IPS-20b (cell line): Measurements from ENCODE around the gene PEX10.

Experiments
- H3K27ac ChIP-seq: one replicate; pipeline ENCODE4 v1.5.1; 2013; ENCODE audit warnings: low read length
- H3K27me3 ChIP-seq: 2 replicates; pipeline ENCODE4 v1.6.1; 2013; ENCODE audit warnings: mild to moderate bottlenecking, low read length, inconsistent platforms; ENCODE audit not compliant: insufficient read depth
- H3K36me3 ChIP-seq: 2 replicates; pipeline ENCODE4 v1.6.1; 2013; ENCODE audit warnings: low read depth, mild to moderate bottlenecking, inconsistent platforms, low read length, moderate library complexity; ENCODE audit not compliant: insufficient read depth
- H3K4me1 ChIP-seq: 2 replicates; pipeline ENCODE4 v1.6.1; 2013; ENCODE audit warnings: mild to moderate bottlenecking, control low read depth, inconsistent platforms, low read length, moderate library complexity; ENCODE audit not compliant: insufficient read depth
- H3K4me3 ChIP-seq: 2 replicates; pipeline ENCODE4 v1.5.1; 2013; ENCODE audit warnings: mild to moderate bottlenecking, low read length, inconsistent platforms
- H3K9ac ChIP-seq: 2 replicates; pipeline ENCODE4 v1.6.1; 2013; ENCODE audit warnings: low read depth, mild to moderate bottlenecking, inconsistent platforms, low read length, moderate library complexity
- H3K9me3 ChIP-seq: 2 replicates; pipeline ENCODE4 v1.6.1; 2013; ENCODE audit warnings: mild to moderate bottlenecking, low read depth, low read length, inconsistent platforms; ENCODE audit not compliant: insufficient read depth

PEX10 gene

DNA sequence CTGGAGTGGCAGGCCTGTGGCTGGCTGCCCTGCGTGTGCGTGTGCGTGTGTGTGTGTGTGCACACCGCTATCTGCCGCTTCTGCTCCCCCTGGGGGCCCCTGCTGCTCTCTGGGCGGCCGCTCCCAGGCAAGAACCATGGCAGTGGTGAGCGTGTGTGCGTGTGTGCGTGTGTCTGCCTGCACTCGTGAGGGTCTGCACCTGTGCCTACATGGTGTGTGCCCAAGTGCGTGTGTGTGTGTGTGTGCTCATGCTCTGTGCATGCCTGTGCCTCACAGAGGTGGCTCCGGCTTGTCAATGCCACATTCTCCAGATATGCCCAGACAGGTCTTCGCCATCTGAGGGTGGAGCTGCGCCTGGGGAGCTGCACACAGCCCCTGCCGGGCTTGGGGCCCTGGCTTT is 18.7 kb upstream of the PEX10 start:
- H3K4me1 ChIP-seq: no peaks in the 10 kb centered on the region
- no peaks in the 10 kb centered on the region; the same call in 1 of the 2 replicates for H3K27me3 ChIP-seq
- no peak overlapping the region for H3K9ac ChIP-seq
- H3K9me3 ChIP-seq: no peaks in the 10 kb centered on the region
- H3K36me3 ChIP-seq: no peaks in the 10 kb centered on the region
- H3K27ac ChIP-seq: no peak overlapping the region
- H3K4me3 ChIP-seq: no peak overlapping the region

- Histone ChIP-seq H3K36me3 (no peaks in the 10 kb centered on the region), H3K9me3 (no peaks in the 10 kb centered on the region), H3K4me3 (no peak overlapping the region), H3K27me3 (no peaks in the 10 kb centered on the region; the same call in 1 of the 2 replicates), H3K4me1 (no peaks in the 10 kb centered on the region), H3K27ac (no peak overlapping the region), H3K9ac (no peak overlapping the region)
Observed at GRCh38 chr1:2430592-2430973, 18.2 kb upstream of the PEX10 start.

- no peaks in the 10 kb centered on the region for H3K4me1 ChIP-seq
- no peaks in the 10 kb centered on the region for H3K36me3 ChIP-seq
- no peak overlapping the region for H3K9ac ChIP-seq
- no peaks in the 10 kb centered on the region for H3K9me3 ChIP-seq
- no peaks in the 10 kb centered on the region; the same call in 1 of the 2 replicates for H3K27me3 ChIP-seq
- no peak overlapping the region for H3K27ac ChIP-seq
- H3K4me3 ChIP-seq: no peak overlapping the region
Observed at GRCh38 chr1:2429780-2430591, 17.6 kb upstream of the PEX10 start.

GRCh38 chr1:2428490-2428889 is 16.1 kb upstream of the PEX10 start:
- Histone ChIP-seq H3K9ac (no peak overlapping the region), H3K4me3 (no peak overlapping the region), H3K4me1 (no peaks in the 10 kb centered on the region), H3K27ac (no peak overlapping the region), H3K27me3 (no peaks in the 10 kb centered on the region; the same call in 1 of the 2 replicates), H3K36me3 (no peaks in the 10 kb centered on the region), H3K9me3 (no peaks in the 10 kb centered on the region)

DNA sequence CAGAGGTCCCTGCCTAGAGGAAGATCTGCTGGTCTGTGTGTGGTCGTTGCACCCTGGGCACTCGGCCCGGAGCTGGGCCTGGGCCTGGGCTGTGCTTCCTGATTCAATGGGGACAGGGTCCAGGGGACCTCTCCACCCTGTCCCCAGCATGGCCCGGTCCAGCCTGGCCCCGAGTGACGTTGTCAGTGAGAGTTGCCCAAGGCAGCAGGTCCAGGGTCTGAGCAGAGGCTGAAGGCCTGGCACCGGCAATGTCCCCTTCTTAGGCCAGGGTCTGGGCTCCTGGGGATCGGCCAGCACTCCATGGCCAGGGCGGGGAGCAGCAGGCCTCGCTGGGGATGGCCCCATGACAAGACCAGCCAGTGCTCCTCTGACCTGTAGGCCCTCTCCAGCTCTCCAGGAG is 15.6 kb upstream of the PEX10 start:
- H3K9me3 ChIP-seq: no peaks in the 10 kb centered on the region
- no peaks in the 10 kb centered on the region for H3K36me3 ChIP-seq
- H3K27me3 ChIP-seq: no peaks in the 10 kb centered on the region
- no peak overlapping the region for H3K9ac ChIP-seq
- H3K27ac ChIP-seq: no peak overlapping the region
- H3K4me3 ChIP-seq: no peak overlapping the region
- H3K4me1 ChIP-seq: no peaks in the 10 kb centered on the region

GRCh38 chr1:2427051-2427450 is 14.7 kb upstream of the PEX10 start:
- no peaks in the 10 kb centered on the region for H3K36me3 ChIP-seq
- H3K9ac ChIP-seq: no peak overlapping the region
- no peak overlapping the region for H3K4me3 ChIP-seq
- no peaks in the 10 kb centered on the region for H3K9me3 ChIP-seq
- no peaks in the 10 kb centered on the region for H3K27me3 ChIP-seq
- no peaks in the 10 kb centered on the region for H3K4me1 ChIP-seq
- no peak overlapping the region for H3K27ac ChIP-seq

GRCh38 chr1:2426540-2426939 is 14.2 kb upstream of the PEX10 start:
- H3K27ac ChIP-seq: no peak overlapping the region
- no peaks in the 10 kb centered on the region for H3K27me3 ChIP-seq
- no peak overlapping the region for H3K9ac ChIP-seq
- no peaks in the 10 kb centered on the region for H3K4me1 ChIP-seq
- H3K36me3 ChIP-seq: no peaks in the 10 kb centered on the region
- no peak overlapping the region for H3K4me3 ChIP-seq
- H3K9me3 ChIP-seq: no peaks in the 10 kb centered on the region

- Histone ChIP-seq H3K27ac (no peak overlapping the region), H3K4me3 (no peak overlapping the region), H3K9me3 (no peaks in the 10 kb centered on the region), H3K36me3 (no peaks in the 10 kb centered on the region), H3K9ac (no peak overlapping the region), H3K4me1 (no peaks in the 10 kb centered on the region), H3K27me3 (no peaks in the 10 kb centered on the region)
Observed at GRCh38 chr1:2425892-2426291, 13.5 kb upstream of the PEX10 start.

GRCh38 chr1:2422523-2422922 is 10.2 kb upstream of the PEX10 start:
- Histone ChIP-seq H3K27ac (no peak overlapping the region), H3K4me3 (no peak overlapping the region), H3K9me3 (no peaks in the 10 kb centered on the region), H3K9ac (no peak overlapping the region), H3K4me1 (no peaks in the 10 kb centered on the region), H3K27me3 (no peaks in the 10 kb centered on the region; the same call in 1 of the 2 replicates), H3K36me3 (no peaks in the 10 kb centered on the region)

- Histone ChIP-seq H3K4me1 (no peaks in the 10 kb centered on the region), H3K27ac (no peak overlapping the region), H3K27me3 (no peaks in the 10 kb centered on the region; the same call in 1 of the 2 replicates), H3K36me3 (no peaks in the 10 kb centered on the region), H3K9ac (no peak overlapping the region), H3K4me3 (no peak overlapping the region), H3K9me3 (no peaks in the 10 kb centered on the region)
Observed at GRCh38 chr1:2419416-2419815, 7.1 kb upstream of the PEX10 start.

- Histone ChIP-seq H3K9ac (no peak overlapping the region), H3K27ac (no peak overlapping the region), H3K4me1 (peaks cover 4% of the 10 kb centered on the region; the same call in 1 of the 2 replicates), H3K36me3 (no peaks in the 10 kb centered on the region), H3K9me3 (no peaks in the 10 kb centered on the region), H3K27me3 (no peaks in the 10 kb centered on the region; the same call in 1 of the 2 replicates), H3K4me3 (no peak overlapping the region)
Observed at GRCh38 chr1:2418791-2419320, 6.5 kb upstream of the PEX10 start.

GRCh38 chr1:2417833-2418225 is 5.5 kb upstream of the PEX10 start:
- Histone ChIP-seq H3K4me3 (no peak overlapping the region), H3K4me1 (peaks cover 6% of the 10 kb centered on the region; the same call in 1 of the 2 replicates), H3K36me3 (no peaks in the 10 kb centered on the region), H3K27ac (no peak overlapping the region), H3K27me3 (no peaks in the 10 kb centered on the region; the same call in 1 of the 2 replicates), H3K9ac (no peak overlapping the region), H3K9me3 (no peaks in the 10 kb centered on the region)
